SK-N-SH (cell line): ENCODE measurements around the gene LARGE1.

Source experiments
- CHD2 ChIP-seq: fragments of 150-350 bp; IDR thresholded peaks from 2 replicates; pipeline ENCODE4 v1.6.1; 2018; ENCODE audit warnings: low read length; ENCODE audit not compliant: partially characterized antibody
- CTCF ChIP-seq: fragments of 200-600 bp; sonication (generic); IDR thresholded peaks from 2 replicates; pipeline ENCODE4 v1.6.1; 2017; ENCODE audit warnings: antibody characterized with exemption, mild to moderate bottlenecking, moderate library complexity
- JUND ChIP-seq: IDR thresholded peaks from 2 replicates; pipeline ENCODE4 v1.4.0; 2012
- MXI1 ChIP-seq: IDR thresholded peaks from 2 replicates; pipeline ENCODE4 v1.6.1; 2012; ENCODE audit warnings: mild to moderate bottlenecking, low read depth, low read length, improper control_type of control experiment
- POLR2AphosphoS5 ChIP-seq: IDR thresholded peaks from 2 replicates; pipeline ENCODE4 v1.6.1; 2012; ENCODE audit warnings: low read depth, low read length
- REST ChIP-seq: IDR thresholded peaks from 2 replicates; pipeline ENCODE4 v1.6.1; 2012; ENCODE audit warnings: mild to moderate bottlenecking, low read depth, low read length, moderate library complexity
- TAF1 ChIP-seq: IDR thresholded peaks from 2 replicates; pipeline ENCODE4 v1.6.1; 2012; ENCODE audit warnings: low read depth, mild to moderate bottlenecking, low read length, moderate library complexity, borderline replicate concordance
- ZBTB33 ChIP-seq: IDR thresholded peaks from 2 replicates; pipeline ENCODE4 v1.4.0; 2012; ENCODE audit warnings: low read depth, borderline replicate concordance

GRCh38 chr22:33493476-33494205 lies 426.6 kb downstream of the LARGE1 start:
- TF ChIP-seq POLR2AphosphoS5: no peak
- no peak for TF ChIP-seq MXI1
- TF ChIP-seq REST: no peak
- no peak for TF ChIP-seq CTCF
- TF ChIP-seq ZBTB33: no peak
- no peak for TF ChIP-seq CHD2
- no peak for TF ChIP-seq TAF1
- no peak for TF ChIP-seq JUND
